Hematopoietic multipotent progenitor cell treated with erythropoietin and hydrocortisone succinate and interleukin-3 and kit ligand, for 6 days (in vitro differentiated cells): ENCODE data around the gene TMEM54.

Source experiments
- DNase-seq: peaks from one replicate; pipeline ENCODE4 v3.0.0-alpha.2; 2015

TMEM54 gene

DNA sequence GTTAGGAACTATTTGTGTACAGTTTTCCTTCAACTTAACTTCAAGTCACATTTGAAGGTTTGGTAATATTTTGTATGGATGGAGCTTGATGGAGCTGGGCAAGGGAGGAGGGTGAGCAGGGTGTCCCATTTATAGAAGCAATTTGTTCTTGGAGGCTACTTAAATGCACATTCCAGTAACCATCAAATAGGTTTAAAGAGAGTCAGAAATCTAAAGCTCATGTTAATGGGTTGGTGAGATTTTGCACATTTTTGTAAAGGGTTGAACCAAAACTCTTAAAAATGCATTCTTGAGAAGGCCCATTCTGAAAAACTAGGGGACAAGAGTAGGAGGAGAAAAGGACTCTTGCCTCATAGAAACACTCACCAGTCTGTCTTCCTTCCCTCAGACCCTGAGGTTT is 40.6 kb downstream of the TMEM54 start:
- no peak for DNase-seq

DNA sequence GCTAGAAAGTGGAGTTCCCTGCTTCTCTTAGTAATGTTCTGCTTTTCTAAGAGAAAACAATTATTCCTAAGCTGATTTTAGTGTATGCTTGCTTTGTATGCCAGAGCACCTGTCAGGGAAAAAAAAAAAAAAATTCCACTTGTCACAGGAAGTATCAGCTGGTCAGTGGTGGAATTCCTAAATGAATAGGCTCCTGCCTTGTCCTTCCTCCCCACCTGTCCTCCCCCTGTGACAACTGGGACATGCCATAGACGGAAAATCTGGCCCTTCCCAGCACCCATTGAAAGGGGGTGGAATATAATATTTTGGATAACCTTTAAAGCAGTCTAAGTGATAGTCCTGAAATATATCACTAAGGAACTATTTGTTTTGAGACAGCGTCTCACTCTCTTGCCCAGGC is 41.3 kb downstream of the TMEM54 start:
- no peak for DNase-seq

DNA sequence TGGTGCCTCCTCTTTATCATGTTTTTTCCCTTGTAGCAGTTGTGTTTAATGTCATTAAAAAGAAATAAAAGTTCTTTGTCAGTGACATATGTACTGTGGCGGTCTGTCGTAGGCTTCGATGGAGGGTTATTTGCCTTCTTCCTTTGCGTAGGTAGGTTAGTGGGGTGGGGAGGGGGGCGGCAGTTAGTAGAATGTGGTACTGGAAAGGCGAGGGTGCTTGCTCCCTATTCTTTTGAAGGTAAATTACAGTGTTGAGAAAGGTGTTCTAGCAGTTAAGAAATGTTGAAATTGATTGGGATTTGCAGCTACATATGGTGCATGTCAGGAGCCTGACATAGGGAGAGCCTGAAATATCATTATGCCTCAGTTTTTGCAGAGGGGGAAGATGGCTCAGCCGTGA is 42.4 kb downstream of the TMEM54 start:
- no peak for DNase-seq

DNA sequence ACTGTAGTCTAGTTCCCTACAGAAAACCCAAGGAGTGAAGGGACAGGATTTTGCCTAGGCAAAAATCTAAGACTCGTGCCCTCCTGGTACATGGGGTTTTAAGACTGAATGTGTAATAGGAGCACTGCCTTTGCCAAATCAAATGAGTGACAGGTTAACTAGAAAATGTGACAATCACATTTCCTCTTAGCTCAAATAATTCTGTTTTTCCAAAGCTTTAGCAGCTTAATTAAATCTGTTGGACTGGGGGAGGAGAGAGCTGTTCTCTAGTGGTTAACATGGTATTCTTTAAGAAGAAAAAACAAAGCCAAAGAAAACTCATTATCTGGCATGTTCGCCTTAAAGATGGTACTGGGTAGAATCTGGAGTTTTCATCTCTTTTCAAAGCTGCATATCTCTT is 43.1 kb downstream of the TMEM54 start:
- DNase-seq: no peak

- DNase-seq: no peak
Observed at GRCh38 chr1:32855861-32856617, 45.1 kb downstream of the TMEM54 start.

DNA sequence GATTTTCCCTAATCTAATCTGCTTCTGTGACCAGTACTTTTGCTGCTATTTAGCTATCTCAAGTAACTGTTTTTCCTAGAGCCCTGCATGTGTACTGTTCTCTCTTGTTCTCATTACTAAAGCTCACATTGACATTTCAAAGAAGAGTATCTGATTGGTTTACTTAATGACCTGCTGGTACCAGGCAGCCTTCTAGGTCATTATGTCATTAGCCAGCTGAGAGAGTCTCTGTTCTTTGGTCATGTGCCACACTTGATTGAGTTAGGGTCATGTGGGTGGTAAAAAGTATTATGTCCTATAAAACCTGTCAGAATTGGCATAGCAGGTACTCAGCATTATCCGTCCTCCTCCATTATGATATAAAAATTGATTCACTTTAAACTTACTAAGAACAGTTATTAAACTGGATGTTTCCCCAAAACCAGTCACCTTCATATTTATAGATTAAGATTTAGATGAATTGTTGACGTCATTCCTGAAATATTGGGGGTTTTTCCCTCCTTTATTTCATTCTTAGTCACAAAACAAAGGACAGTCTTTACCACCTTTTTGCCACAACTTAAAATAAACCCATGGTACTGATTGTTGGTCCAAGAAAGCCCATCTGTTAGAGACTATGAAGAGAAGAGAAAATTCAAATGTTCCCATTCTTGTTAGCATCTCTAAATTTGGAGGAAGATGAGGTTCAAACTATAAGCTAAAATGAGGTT is 52.7 kb downstream of the TMEM54 start:
- no peak for DNase-seq
